ENCODE results near the gene EDDM3A. TPM values are rescaled to one million over a fixed set of nuclear protein-coding genes. Genes with fewer than 3 reads are reported as not detected.

Gene EDDM3A
- total RNA-seq, 2 donors from 2014 or later: not detected

GRCh38 chr14:20760950-20761349 is 15.3 kb downstream of the EDDM3A start:
- no peak for DNase-seq (ENCODE audit: low spot score in 2 of 2)

GRCh38 chr14:20768593-20768892 is 22.9 kb downstream of the EDDM3A start:
- Mint-ChIP-seq H3K27ac (no peak overlapping the region), H3K9me3 (no peaks in the 10 kb centered on the region), H3K36me3 (no peaks in the 10 kb centered on the region)
- DNase-seq (ENCODE audit: low spot score in 2 of 2) (no peak), ATAC-seq (no peak)

More at GRCh38 chr14:20760950-20761349, 15.3 kb downstream of the EDDM3A start:
- no peaks in the 10 kb centered on the region for H3K9me3 Mint-ChIP-seq
- ATAC-seq: peak in 1 of 2 donors; percentile 53
- H3K36me3 Mint-ChIP-seq: no peaks in the 10 kb centered on the region
- no peak overlapping the region for H3K27ac Mint-ChIP-seq

GRCh38 chr14:20769421-20769820 is 23.7 kb downstream of the EDDM3A start:
- no peak overlapping the region for H3K27ac Mint-ChIP-seq
- DNase-seq (ENCODE audit: low spot score in 2 of 2): no peak
- no peak for ATAC-seq
- no peaks in the 10 kb centered on the region for H3K9me3 Mint-ChIP-seq
- no peaks in the 10 kb centered on the region for H3K36me3 Mint-ChIP-seq

GRCh38 chr14:20772650-20773049 is 27.0 kb downstream of the EDDM3A start:
- Mint-ChIP-seq H3K27ac (no peak overlapping the region), H3K36me3 (no peaks in the 10 kb centered on the region), H3K9me3 (no peaks in the 10 kb centered on the region)
- no peak for DNase-seq (ENCODE audit: low spot score in 2 of 2)
- no peak for ATAC-seq

GRCh38 chr14:20774258-20774824 is 28.7 kb downstream of the EDDM3A start:
- Mint-ChIP-seq H3K9me3 (no peaks in the 10 kb centered on the region), H3K27ac (no peak overlapping the region), H3K36me3 (no peaks in the 10 kb centered on the region)
- no peak for DNase-seq (ENCODE audit: low spot score in 2 of 2)
- no peak for ATAC-seq

- DNase-seq (ENCODE audit: low spot score in 2 of 2) (no peak), ATAC-seq (no peak)
- H3K36me3 Mint-ChIP-seq: no peaks in the 10 kb centered on the region
- no peaks in the 10 kb centered on the region for H3K9me3 Mint-ChIP-seq
- H3K27ac Mint-ChIP-seq: no peak overlapping the region
These were observed 29.4 kb downstream of the EDDM3A start for GRCh38 chr14:20775043-20775442.

GRCh38 chr14:20775901-20776300 is 30.2 kb downstream of the EDDM3A start:
- DNase-seq (ENCODE audit: low spot score in 2 of 2) (no peak), ATAC-seq (no peak)
- H3K27ac Mint-ChIP-seq: no peak overlapping the region
- no peaks in the 10 kb centered on the region for H3K36me3 Mint-ChIP-seq
- H3K9me3 Mint-ChIP-seq: no peaks in the 10 kb centered on the region

- ATAC-seq (peak; percentile 46 to 50), DNase-seq (ENCODE audit: low spot score in 2 of 2) (peak in 1 of 2 donors; percentile 6)
- no peaks in the 10 kb centered on the region for H3K36me3 Mint-ChIP-seq
These were observed 36.1 kb downstream of the EDDM3A start for GRCh38 chr14:20781803-20782202.

GRCh38 chr14:20782280-20782890 is 36.7 kb downstream of the EDDM3A start:
- ATAC-seq: peak; percentile 54 to 67
- peak in 1 of 2 donors; percentile 4 for DNase-seq (ENCODE audit: low spot score in 2 of 2)
- H3K36me3 Mint-ChIP-seq: no peaks in the 10 kb centered on the region
- H3K27ac Mint-ChIP-seq: peak overlapping the region; percentile 57
- H3K9me3 Mint-ChIP-seq: no peaks in the 10 kb centered on the region

More at GRCh38 chr14:20781803-20782202, 36.1 kb downstream of the EDDM3A start:
- Mint-ChIP-seq H3K27ac (peak overlapping the region; percentile 57), H3K9me3 (no peaks in the 10 kb centered on the region)

- DNase-seq (ENCODE audit: low spot score in 2 of 2): no peak
- Mint-ChIP-seq H3K9me3 (no peaks in the 10 kb centered on the region), H3K27ac (no peak overlapping the region), H3K36me3 (no peaks in the 10 kb centered on the region)
- ATAC-seq: no peak
These were observed 41.3 kb downstream of the EDDM3A start for GRCh38 chr14:20787025-20787424.

GRCh38 chr14:20789230-20789813 is 43.6 kb downstream of the EDDM3A start:
- DNase-seq (ENCODE audit: low spot score in 2 of 2) (no peak), ATAC-seq (no peak)
- Mint-ChIP-seq H3K27ac (no peak overlapping the region), H3K36me3 (no peaks in the 10 kb centered on the region), H3K9me3 (no peaks in the 10 kb centered on the region)

- no peaks in the 10 kb centered on the region for H3K9me3 Mint-ChIP-seq
- no peaks in the 10 kb centered on the region for H3K36me3 Mint-ChIP-seq
- no peak for ATAC-seq
- H3K27ac Mint-ChIP-seq: no peak overlapping the region
- no peak for DNase-seq (ENCODE audit: low spot score in 2 of 2)
These were observed 44.9 kb downstream of the EDDM3A start for GRCh38 chr14:20790464-20791116.

- Mint-ChIP-seq H3K9me3 (no peaks in the 10 kb centered on the region), H3K27ac (no peak overlapping the region), H3K36me3 (no peaks in the 10 kb centered on the region)
- no peak for ATAC-seq
- no peak for DNase-seq (ENCODE audit: low spot score in 2 of 2)
These were observed 45.5 kb downstream of the EDDM3A start for GRCh38 chr14:20791187-20791586.

- no peaks in the 10 kb centered on the region for H3K9me3 Mint-ChIP-seq
- H3K27ac Mint-ChIP-seq: no peak overlapping the region
- no peaks in the 10 kb centered on the region for H3K36me3 Mint-ChIP-seq
- DNase-seq (ENCODE audit: low spot score in 2 of 2) (no peak), ATAC-seq (no peak)
These were observed 45.9 kb downstream of the EDDM3A start for GRCh38 chr14:20791597-20791996.

GRCh38 chr14:20792556-20792955 is 46.9 kb downstream of the EDDM3A start:
- Mint-ChIP-seq H3K36me3 (no peaks in the 10 kb centered on the region), H3K27ac (no peak overlapping the region), H3K9me3 (no peaks in the 10 kb centered on the region)
- ATAC-seq (no peak), DNase-seq (ENCODE audit: low spot score in 2 of 2) (no peak)

GRCh38 chr14:20794644-20795369 is 49.1 kb downstream of the EDDM3A start:
- no peak for ATAC-seq
- no peak overlapping the region for H3K27ac Mint-ChIP-seq
- no peaks in the 10 kb centered on the region for H3K36me3 Mint-ChIP-seq
- no peaks in the 10 kb centered on the region for H3K9me3 Mint-ChIP-seq
- no peak for DNase-seq (ENCODE audit: low spot score in 2 of 2)

GRCh38 chr14:20797164-20797563 is 51.5 kb downstream of the EDDM3A start:
- H3K27ac Mint-ChIP-seq: no peak overlapping the region
- no peak for ATAC-seq
- no peaks in the 10 kb centered on the region for H3K36me3 Mint-ChIP-seq
- H3K9me3 Mint-ChIP-seq: no peaks in the 10 kb centered on the region
- DNase-seq (ENCODE audit: low spot score in 2 of 2): no peak

Data from activated naive CD4-positive, alpha-beta T cell treated with anti-CD3 and anti-CD28 coated beads, Interleukin-2, amount 50 U/mL, for 72 hours (primary cell).